ENCODE data around the gene C2orf92. TPM values are rescaled to one million over a fixed set of nuclear protein-coding genes. Genes with fewer than 3 reads are reported as not detected.
A peak's percentile ranks its signal among the peaks of the same experiment; 100 is the strongest.

The C2orf92 gene
- total RNA-seq, 2 donors from 2014 or later, result 4.6 to 5.0 TPM

DNA sequence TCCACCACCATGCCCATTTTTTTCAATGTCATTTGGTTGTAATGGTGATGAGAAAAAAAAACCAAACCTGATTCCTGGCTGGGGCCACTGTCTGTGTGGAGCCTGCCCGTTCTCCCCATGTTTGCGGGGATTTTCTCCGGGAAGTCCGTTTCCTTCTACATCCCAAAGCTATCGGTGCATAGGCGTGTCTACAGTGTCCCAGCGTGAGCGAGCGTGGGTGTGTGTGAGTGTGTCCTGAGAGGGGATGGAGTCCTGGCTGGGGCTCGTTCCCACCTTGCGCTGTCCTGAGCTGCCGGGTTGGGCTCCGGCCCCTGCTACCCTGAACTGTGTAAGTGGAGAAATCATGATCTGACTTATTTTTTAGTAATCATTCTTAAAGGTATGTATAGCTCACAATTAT lies 36.6 kb downstream of the C2orf92 start:
- Histone ChIP-seq H3K27ac (no peak overlapping the region), H3K27me3 (no peaks in the 10 kb centered on the region), H3K9ac (ENCODE audit: low read depth in 2 of 2, low read length in 2 of 2) (no peak overlapping the region), H3K4me1 (no peaks in the 10 kb centered on the region), H3K9me3 (no peaks in the 10 kb centered on the region), H3K4me3 (no peak overlapping the region), H3K36me3 (no peaks in the 10 kb centered on the region)
- TF ChIP-seq, protein P1, sequence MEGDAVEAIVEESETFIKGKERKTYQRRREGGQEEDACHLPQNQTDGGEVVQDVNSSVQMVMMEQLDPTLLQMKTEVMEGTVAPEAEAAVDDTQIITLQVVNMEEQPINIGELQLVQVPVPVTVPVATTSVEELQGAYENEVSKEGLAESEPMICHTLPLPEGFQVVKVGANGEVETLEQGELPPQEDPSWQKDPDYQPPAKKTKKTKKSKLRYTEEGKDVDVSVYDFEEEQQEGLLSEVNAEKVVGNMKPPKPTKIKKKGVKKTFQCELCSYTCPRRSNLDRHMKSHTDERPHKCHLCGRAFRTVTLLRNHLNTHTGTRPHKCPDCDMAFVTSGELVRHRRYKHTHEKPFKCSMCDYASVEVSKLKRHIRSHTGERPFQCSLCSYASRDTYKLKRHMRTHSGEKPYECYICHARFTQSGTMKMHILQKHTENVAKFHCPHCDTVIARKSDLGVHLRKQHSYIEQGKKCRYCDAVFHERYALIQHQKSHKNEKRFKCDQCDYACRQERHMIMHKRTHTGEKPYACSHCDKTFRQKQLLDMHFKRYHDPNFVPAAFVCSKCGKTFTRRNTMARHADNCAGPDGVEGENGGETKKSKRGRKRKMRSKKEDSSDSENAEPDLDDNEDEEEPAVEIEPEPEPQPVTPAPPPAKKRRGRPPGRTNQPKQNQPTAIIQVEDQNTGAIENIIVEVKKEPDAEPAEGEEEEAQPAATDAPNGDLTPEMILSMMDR (IDR thresholded peaks at IDR 0.05), result no peak
- intact Hi-C loops (cut with DNase I), result no loop called here
- DNase-seq, result no peak

DNA sequence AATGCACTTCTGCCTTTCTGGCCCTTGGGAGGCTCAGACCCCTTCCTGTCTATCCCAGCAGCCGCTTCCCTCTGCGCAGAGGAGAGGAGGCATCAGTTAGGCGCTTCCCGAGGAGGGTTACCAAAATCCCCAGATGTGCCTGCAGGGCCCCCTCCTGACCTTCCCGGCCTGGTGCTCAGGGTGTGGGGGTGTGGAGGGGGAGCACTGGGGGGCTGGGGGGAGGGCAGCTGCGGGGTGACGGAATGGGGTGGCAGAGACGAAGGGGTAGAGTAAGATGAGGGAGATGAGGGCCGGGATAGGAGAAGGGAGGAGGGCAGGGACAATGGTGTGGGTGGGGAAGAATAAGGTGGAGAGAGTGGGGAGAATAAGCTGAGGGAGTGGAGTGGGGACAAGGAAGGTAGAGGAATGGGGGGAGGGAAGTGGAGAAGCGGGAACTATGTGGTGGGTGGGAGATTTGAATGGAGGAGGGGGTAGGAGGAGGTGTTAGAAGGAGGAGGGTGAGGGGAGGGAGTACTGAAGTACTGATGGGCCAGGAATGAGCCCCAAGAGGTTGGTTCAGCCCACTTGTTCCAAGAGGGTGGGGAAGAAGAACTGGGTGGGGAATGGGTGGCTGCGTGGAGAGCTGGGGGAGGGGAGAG lies 37.3 kb downstream of the C2orf92 start:
- TF ChIP-seq, protein P1 (IDR thresholded peaks at IDR 0.05), result no peak
- no peak overlapping the region for H3K9ac ChIP-seq (ENCODE audit: low read depth in 2 of 2, low read length in 2 of 2)
- DNase-seq, result no peak

DNA sequence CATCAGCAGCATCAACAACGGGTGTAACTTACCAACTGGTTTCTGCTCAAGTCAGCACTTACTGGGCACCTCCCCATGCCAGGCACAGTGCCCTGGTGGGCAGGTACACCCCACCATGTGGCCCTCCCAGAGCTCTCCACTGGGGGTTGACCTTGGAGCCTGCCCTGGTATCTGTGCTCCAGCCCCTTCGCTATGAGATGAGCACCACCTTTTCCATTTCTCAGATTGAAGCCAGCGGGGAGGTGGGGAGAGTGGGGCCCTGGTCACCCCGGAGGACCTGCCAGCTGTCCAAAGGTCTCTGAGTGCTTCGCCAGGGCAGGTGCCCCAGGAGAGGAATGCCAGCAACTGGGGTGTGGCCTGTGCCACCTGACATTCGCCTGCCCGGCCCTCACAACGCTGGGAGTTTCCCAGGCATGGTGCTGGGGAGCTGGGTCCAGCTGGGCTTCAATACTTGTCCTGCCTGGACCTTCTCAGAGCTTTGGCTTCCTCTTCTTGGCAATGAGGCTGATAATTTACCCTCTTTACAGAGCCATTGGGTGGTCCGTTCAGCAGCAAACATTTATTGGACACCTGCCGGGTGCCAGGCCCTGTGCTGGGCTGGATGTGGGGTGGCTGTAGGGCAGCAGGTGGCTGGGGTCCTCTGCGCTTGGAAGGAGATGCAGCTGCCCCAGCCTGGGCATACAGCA lies 38.0 kb downstream of the C2orf92 start:
- intact Hi-C loops (cut with DNase I), result no loop called here
- no peaks in the 10 kb centered on the region for H3K4me1 ChIP-seq
- peak; percentile 54 for DNase-seq

More for the DNA sequence above, 37.3 kb downstream of the C2orf92 start:
- Histone ChIP-seq H3K9me3 (no peaks in the 10 kb centered on the region), H3K36me3 (no peaks in the 10 kb centered on the region), H3K4me3 (no peak overlapping the region), H3K27ac (no peak overlapping the region), H3K4me1 (no peaks in the 10 kb centered on the region), H3K27me3 (no peaks in the 10 kb centered on the region)
- intact Hi-C loops (cut with DNase I), result no loop called here

GRCh38 chr2:97708048-97708380 lies 38.5 kb downstream of the C2orf92 start:
- H3K27ac ChIP-seq, result no peak overlapping the region
- TF ChIP-seq, protein P1 (IDR thresholded peaks at IDR 0.05), result no peak
- intact Hi-C loops (cut with DNase I), result no loop called here
- no peaks in the 10 kb centered on the region for H3K27me3 ChIP-seq
- no peaks in the 10 kb centered on the region for H3K36me3 ChIP-seq
- no peaks in the 10 kb centered on the region for H3K9me3 ChIP-seq
- H3K9ac ChIP-seq (ENCODE audit: low read depth in 2 of 2, low read length in 2 of 2), result no peak overlapping the region
- no peaks in the 10 kb centered on the region for H3K4me1 ChIP-seq
- no peak for DNase-seq
- H3K4me3 ChIP-seq, result no peak overlapping the region

More for the DNA sequence above, 38.0 kb downstream of the C2orf92 start:
- no peak overlapping the region for H3K4me3 ChIP-seq
- H3K36me3 ChIP-seq, result no peaks in the 10 kb centered on the region
- H3K27me3 ChIP-seq, result no peaks in the 10 kb centered on the region
- H3K9me3 ChIP-seq, result no peaks in the 10 kb centered on the region
- TF ChIP-seq, protein P1 (IDR thresholded peaks at IDR 0.05), result no peak
- H3K27ac ChIP-seq, result no peak overlapping the region
- H3K9ac ChIP-seq (ENCODE audit: low read depth in 2 of 2, low read length in 2 of 2), result no peak overlapping the region

DNA sequence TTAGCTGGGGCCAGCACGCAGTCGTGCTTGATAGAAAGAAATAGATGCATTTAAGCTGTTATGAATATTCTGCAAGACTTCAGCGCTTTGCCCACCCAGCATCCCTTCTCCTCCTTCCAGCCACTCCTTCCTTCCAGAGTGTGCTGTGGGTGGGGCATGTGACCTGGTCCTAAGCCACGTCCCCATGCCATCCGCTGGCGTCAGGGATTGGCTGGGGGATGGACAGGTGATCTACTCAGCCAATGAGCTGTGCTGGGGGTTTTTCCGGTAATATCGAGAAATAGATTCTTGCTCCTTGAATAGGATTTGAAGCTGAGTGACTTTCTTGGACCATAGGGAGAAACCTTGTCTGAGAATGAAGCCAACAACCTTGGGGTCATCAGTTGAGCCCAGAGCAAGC lies 39.1 kb downstream of the C2orf92 start:
- TF ChIP-seq, protein P1 (IDR thresholded peaks at IDR 0.05), result no peak
- Histone ChIP-seq H3K9ac (ENCODE audit: low read depth in 2 of 2, low read length in 2 of 2) (no peak overlapping the region), H3K4me3 (no peak overlapping the region), H3K27me3 (no peaks in the 10 kb centered on the region), H3K27ac (no peak overlapping the region), H3K4me1 (no peaks in the 10 kb centered on the region), H3K9me3 (no peaks in the 10 kb centered on the region), H3K36me3 (no peaks in the 10 kb centered on the region)
- intact Hi-C loops (cut with DNase I), result no loop called here
- DNase-seq, result no peak

All from colonic mucosa (tissue), 4 donors.